GM19467 (cell line): ENCODE results near the gene SPECC1L.

Experiments used
- ATAC-seq: cut with Tn5 transposase; IDR thresholded peaks from one replicate; pipeline ENCODE4 v1.9.1; 2021; ENCODE audit warnings: mild to moderate bottlenecking, moderate library complexity; ENCODE audit not compliant: unreplicated experiment

The SPECC1L gene

GRCh38 chr22:24357547-24357946 lies 86.9 kb downstream of the SPECC1L start:
- no peak for ATAC-seq

GRCh38 chr22:24358105-24358836 lies 87.6 kb downstream of the SPECC1L start:
- ATAC-seq, result no peak

- no peak for ATAC-seq
These were observed 89.0 kb downstream of the SPECC1L start for GRCh38 chr22:24359452-24360120.

- ATAC-seq, result no peak
These were observed 91.5 kb downstream of the SPECC1L start for GRCh38 chr22:24361976-24362646.

- no peak for ATAC-seq
These were observed 92.6 kb downstream of the SPECC1L start for GRCh38 chr22:24363243-24363642.

GRCh38 chr22:24366701-24367100 lies 96.1 kb downstream of the SPECC1L start:
- no peak for ATAC-seq

GRCh38 chr22:24367841-24368240 lies 97.2 kb downstream of the SPECC1L start:
- no peak for ATAC-seq

- ATAC-seq, result no peak
These were observed 99.8 kb downstream of the SPECC1L start for GRCh38 chr22:24370401-24370800.

GRCh38 chr22:24376002-24376401 lies 105.4 kb downstream of the SPECC1L start:
- ATAC-seq, result no peak

- no peak for ATAC-seq
These were observed 106.0 kb downstream of the SPECC1L start for GRCh38 chr22:24376586-24376985.

- ATAC-seq, result no peak
These were observed 108.9 kb downstream of the SPECC1L start for GRCh38 chr22:24379536-24379935.

GRCh38 chr22:24380220-24380904 lies 109.7 kb downstream of the SPECC1L start:
- no peak for ATAC-seq

- no peak for ATAC-seq
These were observed 110.2 kb downstream of the SPECC1L start for GRCh38 chr22:24380905-24381230.

- no peak for ATAC-seq
These were observed 112.4 kb downstream of the SPECC1L start for GRCh38 chr22:24383061-24383460.

GRCh38 chr22:24384131-24384530 lies 113.5 kb downstream of the SPECC1L start:
- no peak for ATAC-seq

GRCh38 chr22:24386937-24387471 lies 116.4 kb downstream of the SPECC1L start:
- ATAC-seq, result no peak

GRCh38 chr22:24389680-24390079 lies 119.0 kb downstream of the SPECC1L start:
- no peak for ATAC-seq

GRCh38 chr22:24390156-24390555 lies 119.5 kb downstream of the SPECC1L start:
- no peak for ATAC-seq

GRCh38 chr22:24390576-24390975 lies 119.9 kb downstream of the SPECC1L start:
- no peak for ATAC-seq

GRCh38 chr22:24391836-24392217 lies 121.2 kb downstream of the SPECC1L start:
- ATAC-seq, result no peak

- ATAC-seq, result no peak
These were observed 121.7 kb downstream of the SPECC1L start for GRCh38 chr22:24392218-24392931.
